Measurements from ENCODE around the gene LSM14B. TPM values are rescaled to one million over a fixed set of nuclear protein-coding genes. Genes with fewer than 3 reads are reported as not detected.

Gene LSM14B
- total RNA-seq, 2 donors from 2014 or later: 26.1 to 26.8 TPM

DNA sequence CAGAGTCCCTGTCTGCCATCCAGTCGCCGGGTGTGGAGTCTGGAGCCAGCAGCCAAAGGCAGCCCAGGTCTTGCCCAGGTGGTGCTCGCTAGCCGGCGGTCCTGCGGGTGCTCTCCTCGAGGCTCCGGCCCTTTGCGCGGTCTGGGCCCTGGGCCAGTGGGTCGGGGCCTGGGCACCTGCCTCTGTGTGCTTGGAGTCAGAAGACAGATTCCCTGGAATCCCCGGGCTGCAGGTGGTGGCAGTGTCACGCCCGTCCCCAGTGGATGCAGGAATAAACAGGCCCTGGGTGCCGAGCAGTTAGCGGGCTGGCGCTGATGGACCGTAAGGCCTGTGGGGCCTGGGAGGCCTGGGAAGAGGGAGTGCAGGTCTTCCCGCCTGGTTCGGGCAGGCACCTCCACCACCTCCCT, 26.6 kb downstream of the LSM14B start:
- Histone ChIP-seq H3K27ac (no peak overlapping the region), H3K36me3 (no peaks in the 10 kb centered on the region), H3K9me3 (no peaks in the 10 kb centered on the region), H3K4me1 (peaks cover 0 to 41% of the 10 kb centered on the region in 2 donors), H3K27me3 (no peaks in the 10 kb centered on the region), H3K4me3 (no peak overlapping the region)
- no peak for DNase-seq (ENCODE audit: low spot score)
- TF ChIP-seq, protein P1, sequence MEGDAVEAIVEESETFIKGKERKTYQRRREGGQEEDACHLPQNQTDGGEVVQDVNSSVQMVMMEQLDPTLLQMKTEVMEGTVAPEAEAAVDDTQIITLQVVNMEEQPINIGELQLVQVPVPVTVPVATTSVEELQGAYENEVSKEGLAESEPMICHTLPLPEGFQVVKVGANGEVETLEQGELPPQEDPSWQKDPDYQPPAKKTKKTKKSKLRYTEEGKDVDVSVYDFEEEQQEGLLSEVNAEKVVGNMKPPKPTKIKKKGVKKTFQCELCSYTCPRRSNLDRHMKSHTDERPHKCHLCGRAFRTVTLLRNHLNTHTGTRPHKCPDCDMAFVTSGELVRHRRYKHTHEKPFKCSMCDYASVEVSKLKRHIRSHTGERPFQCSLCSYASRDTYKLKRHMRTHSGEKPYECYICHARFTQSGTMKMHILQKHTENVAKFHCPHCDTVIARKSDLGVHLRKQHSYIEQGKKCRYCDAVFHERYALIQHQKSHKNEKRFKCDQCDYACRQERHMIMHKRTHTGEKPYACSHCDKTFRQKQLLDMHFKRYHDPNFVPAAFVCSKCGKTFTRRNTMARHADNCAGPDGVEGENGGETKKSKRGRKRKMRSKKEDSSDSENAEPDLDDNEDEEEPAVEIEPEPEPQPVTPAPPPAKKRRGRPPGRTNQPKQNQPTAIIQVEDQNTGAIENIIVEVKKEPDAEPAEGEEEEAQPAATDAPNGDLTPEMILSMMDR (IDR thresholded peaks at IDR 0.05): no peak

DNA sequence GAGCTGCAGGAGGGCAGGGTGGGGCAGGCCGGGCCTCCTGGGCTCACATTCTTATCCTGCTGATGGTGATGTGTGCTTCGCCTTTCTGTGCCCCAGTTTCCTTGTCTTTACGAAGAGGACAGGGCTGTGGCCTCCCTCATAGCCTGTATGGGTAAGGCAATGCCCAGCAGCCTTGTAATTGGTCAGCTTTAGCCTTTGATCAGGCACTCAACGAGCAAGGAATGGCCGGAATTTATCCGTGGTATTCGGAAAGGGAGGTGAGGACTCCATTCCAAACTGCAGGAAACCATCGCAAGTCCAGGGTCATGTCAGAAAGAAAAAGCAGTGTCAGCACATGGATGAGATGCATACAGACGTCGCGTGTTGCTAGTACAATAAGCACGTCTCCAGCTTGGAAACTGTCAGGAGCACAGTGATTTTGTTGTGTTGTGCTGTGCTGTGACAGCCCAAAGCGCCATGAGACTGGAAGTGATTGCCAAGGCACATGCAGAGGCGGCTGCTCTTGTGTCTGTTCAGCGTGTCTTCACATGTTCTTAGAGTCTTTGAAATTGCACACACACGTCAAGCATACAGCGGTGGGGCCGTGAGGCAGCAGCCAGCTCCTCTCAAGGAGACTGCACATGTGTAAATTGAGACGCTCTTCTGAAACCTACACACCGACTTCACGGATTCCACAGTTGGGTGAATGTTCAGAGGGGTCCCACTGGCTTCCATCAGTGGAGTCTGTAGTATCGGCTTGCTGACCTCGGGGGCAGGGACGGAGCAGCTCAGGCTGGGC, 27.4 kb downstream of the LSM14B start:
- Histone ChIP-seq H3K36me3 (no peaks in the 10 kb centered on the region), H3K4me3 (no peak overlapping the region), H3K9me3 (no peaks in the 10 kb centered on the region), H3K27me3 (no peaks in the 10 kb centered on the region), H3K27ac (no peak overlapping the region), H3K4me1 (peaks cover 0 to 38% of the 10 kb centered on the region in 2 donors)
- TF ChIP-seq, protein P1 (IDR thresholded peaks at IDR 0.05): no peak
- DNase-seq (ENCODE audit: low spot score): no peak

DNA sequence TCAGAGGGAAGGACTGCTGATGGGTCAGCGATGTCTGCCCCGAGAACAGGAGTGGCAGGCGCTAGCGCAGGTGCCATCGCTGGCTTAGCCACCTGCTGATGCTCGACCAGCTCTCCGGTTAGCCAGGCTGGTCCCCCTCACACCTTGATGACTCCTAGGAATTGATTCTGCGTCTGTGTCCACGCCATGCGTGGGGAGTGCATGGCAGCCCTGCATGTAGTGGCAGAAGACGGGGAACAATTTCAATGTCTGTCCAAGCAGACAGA, 28.0 kb downstream of the LSM14B start:
- H3K4me3 ChIP-seq: no peak overlapping the region
- TF ChIP-seq, protein P1 (IDR thresholded peaks at IDR 0.05): no peak
- DNase-seq (ENCODE audit: low spot score): no peak
- H3K9me3 ChIP-seq: no peaks in the 10 kb centered on the region
- no peaks in the 10 kb centered on the region for H3K27me3 ChIP-seq
- H3K36me3 ChIP-seq: no peaks in the 10 kb centered on the region
- no peak overlapping the region for H3K27ac ChIP-seq
- H3K4me1 ChIP-seq: peaks cover 0 to 33% of the 10 kb centered on the region in 2 donors

DNA sequence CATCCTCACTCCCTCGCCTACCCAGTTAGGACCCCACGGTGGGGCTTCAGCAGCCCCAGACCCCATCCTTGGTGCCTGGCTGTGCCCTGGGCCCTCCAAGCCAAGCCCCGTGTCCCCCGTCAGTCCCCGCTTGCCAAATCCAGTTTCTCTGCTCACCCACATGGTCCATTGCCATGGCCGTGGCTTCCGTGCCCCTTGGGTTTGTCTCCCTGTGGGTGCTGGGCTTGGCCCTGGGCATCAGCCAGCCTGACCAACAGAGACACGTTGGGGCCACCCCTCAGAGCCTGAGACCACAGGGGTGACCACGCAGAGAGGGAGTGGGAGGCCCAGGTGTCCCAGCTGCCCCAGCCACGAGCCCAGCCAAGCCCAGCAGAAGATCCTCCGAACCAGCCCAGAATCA, 28.9 kb downstream of the LSM14B start:
- peaks cover 0 to 25% of the 10 kb centered on the region in 2 donors for H3K4me1 ChIP-seq
- H3K27ac ChIP-seq: no peak overlapping the region
- TF ChIP-seq, protein P1 (IDR thresholded peaks at IDR 0.05): no peak
- no peaks in the 10 kb centered on the region for H3K27me3 ChIP-seq
- no peak overlapping the region for H3K4me3 ChIP-seq
- H3K9me3 ChIP-seq: no peaks in the 10 kb centered on the region
- no peak for DNase-seq (ENCODE audit: low spot score)
- H3K36me3 ChIP-seq: no peaks in the 10 kb centered on the region

DNA sequence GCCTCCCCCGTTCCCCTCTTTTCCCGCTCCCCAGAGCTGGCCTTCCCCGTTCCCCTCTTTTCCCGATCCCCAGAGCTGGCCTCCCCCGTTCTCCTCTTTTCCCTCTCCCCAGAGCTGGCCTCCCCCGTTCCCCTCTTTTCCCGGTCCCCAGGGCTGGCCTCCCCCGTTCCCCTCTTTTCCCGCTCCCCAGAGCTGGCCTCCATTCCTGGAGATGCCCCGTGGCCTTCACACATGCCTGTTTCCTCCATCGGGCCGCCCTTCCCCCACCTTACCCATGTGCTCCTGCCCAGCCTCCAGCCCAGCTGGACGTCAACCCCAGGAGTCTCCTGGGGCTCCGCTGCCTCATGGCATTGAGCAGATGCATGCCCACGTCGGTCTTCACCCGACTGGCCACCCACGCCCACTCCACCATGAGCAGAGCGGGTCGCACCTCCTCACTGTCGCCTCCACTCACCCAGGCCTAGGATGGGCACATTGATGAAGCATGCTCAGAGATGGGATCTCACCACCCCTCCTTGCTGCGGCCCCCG, 29.6 kb downstream of the LSM14B start:
- Histone ChIP-seq H3K4me1 (peaks cover 0 to 31% of the 10 kb centered on the region in 2 donors), H3K9me3 (no peaks in the 10 kb centered on the region), H3K36me3 (no peaks in the 10 kb centered on the region), H3K27me3 (no peaks in the 10 kb centered on the region), H3K27ac (no peak overlapping the region), H3K4me3 (no peak overlapping the region)
- DNase-seq (ENCODE audit: low spot score): no peak
- TF ChIP-seq, protein P1 (IDR thresholded peaks at IDR 0.05): no peak

Data from right atrium auricular region (tissue), 2 donors.